ENCODE data around the gene PLLP.
"Not testable (repeated sequence)": the region's sequence is repeated elsewhere in the genome, so short reads cannot be mapped to it uniquely, and the experiment has no call there.

PLLP gene

DNA sequence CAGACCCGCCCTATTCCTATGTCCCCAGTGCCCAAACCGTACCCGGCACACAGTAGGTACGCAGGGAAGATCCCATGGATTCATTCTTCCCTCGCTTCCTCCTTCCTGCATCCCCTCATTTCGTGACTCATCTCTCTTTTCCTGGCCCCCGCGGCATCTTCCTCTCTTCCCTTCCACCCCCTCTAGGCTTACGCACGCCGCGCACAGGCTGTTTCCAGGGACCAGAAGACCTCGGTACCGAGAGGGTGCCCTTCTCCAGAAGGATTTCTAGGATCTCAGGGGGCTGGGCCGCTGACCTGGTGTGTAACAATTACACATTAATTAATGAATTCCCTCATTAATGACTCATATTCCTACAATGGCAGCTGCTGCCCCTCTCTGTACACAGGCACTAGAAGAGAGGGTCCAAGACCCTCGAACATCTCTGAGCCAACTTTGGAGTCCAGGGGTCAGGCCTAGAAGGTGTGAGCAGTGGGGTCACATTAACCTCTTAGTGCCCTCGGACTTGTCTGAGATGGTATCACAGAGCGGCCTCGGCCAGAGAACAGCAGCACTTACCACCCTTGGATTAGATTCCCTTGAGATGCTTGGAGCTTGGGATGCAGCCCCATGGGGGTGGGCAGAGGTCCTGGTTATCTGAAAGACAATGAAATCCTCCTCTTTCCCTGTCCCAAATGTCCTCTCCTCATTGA is 16.8 kb upstream of the PLLP start:
- DNase-seq = no peak

GRCh38 chr16:57300387-57301125 is 16.1 kb upstream of the PLLP start:
- peak; percentile 68 for DNase-seq

DNA sequence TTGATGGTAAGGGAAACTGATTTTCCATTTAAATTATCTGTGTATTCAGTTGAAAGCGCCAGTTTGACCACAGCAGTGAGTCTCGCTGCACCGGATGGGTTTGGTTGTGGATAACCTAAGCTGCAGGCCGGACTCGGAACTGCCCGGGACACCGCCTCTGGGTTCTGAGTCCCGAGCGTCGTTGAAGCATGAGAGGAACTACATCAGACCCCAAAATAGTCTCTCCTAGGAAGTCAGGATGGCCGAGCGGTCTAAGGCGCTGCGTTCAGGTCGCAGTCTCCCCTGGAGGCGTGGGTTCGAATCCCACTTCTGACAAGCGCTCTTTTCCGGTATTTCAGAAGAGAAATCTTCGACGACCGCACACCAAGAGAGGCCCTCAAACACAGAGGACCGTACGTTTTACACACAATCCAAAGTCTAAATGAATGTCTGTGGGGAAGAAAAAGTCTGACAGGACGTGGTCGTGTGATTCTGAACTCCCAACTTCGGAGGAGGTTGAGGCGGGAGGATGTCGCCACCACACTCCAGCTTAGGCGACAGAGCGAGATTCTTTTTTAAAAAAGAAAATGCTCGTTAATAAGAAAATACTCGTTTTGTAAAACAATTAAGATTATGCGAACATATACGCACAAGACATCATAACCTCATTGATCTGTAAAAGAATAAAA is 15.4 kb upstream of the PLLP start:
- DNase-seq = peak; percentile 38

DNA sequence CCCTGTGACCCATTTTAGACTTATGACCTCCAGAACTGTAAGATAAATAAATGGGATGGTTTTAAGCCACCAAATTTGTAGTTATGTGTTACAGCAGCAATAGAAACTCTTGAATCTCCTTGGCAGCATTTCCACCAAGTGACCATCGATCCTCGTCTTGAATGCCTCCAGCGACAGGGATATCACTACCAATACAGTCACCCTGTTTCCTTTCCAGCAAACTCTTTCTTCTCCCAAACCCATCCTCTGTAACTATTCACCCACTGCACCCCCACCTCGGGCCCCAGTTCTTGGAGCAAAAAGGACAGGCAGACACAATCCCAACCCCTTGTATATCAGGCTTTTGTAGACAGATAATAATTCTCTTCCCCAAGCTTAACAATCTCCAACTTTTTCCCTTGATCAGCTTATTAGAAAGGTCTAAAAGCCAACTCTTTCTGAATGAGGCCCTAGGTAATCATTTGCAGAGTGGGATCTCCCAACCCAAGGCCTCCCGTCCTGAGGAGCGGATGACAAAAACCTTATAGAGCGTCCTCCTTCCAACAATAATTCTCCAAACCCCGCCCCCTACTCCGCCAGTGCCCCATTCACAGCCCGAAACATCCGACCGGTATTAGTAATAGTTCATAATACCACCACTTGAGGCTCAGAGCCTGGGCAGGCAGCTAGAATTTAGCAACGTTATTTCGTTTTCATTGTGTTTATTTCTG is 14.7 kb upstream of the PLLP start:
- DNase-seq = no peak

DNA sequence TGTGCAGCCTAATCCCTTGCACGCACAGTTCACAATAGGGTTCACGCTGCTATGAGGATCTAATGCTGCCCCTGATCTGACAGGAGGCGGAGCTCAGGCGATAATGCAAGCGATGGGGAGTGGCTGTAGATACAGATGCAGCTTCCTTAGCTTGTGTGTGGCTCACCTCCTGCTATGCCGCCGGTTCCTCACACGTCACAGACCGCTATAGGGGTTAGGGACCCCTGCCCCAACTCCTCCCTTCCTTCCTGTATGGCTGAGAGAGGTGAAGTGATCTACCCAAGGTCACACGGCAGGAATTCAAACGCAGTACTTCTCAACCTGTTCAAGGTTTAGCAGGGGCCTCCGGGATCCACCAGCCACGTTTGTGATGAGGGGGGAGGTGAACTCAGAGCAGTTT is 13.4 kb upstream of the PLLP start:
- no peak for DNase-seq

DNA sequence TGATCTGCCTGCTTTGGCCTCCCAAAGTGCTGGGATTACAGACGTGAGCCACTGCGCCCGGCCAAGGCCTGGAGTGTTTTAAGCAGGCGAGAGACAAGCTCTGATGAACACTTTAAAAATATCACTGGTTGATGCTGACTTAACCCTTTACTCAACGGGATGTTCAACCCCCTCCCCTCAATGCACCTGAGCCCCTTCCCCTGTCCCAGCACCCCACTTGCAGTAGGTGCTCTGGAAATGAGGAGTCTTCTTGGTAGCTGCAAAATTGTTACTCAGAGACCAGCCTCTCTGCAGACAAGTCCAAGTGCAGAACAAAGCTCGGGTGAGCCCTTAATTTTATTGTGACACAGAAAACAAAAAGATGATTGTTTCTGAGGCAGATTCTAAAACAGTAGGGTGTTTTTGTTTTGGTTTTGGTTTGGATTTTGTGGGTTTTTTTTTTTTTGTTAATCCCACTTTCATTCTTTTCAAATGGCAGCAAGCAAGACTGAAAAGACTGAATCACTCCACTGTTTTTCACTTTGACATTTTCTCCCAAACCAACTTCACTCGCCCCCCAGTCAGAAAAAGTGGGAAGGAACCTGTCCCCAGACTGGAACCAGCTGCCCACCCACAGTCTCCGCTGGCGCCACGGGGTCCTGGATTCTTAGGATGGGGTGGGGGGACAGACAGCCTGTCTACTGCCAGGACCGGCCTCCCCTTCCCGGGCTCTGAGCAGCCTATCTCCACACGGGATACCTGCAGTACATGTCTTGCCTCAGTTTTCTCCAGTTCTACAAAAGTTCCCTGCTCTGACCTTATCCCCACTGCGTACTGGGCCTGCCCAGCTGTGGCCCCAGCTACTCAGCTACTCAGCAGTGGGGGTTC is 5.2 kb upstream of the PLLP start:
- no peak for DNase-seq

- DNase-seq = no peak
These were observed 907 bp upstream of the PLLP start for GRCh38 chr16:57285379-57285778.

DNA sequence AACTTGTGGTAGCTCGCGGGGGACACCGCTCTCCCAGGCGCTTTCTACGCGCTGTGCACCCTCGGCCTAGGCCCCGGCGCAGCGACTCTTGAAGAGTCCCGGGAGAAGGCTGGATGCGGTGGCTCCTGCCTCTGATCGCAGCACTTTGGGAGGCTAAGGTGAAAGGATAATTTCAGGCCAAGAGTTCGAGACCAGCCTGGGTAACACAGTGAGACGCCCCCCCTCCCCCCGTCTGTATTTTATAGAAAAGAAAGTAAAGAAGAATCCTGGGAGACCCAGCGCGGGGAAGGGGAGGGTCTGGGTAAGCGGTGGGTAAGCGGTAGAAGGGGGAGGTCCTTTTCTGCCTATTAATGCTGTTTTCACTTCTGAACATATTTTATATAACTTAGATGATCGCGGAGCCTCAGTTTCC is 486 bp upstream of the PLLP start:
- no peak for DNase-seq

DNA sequence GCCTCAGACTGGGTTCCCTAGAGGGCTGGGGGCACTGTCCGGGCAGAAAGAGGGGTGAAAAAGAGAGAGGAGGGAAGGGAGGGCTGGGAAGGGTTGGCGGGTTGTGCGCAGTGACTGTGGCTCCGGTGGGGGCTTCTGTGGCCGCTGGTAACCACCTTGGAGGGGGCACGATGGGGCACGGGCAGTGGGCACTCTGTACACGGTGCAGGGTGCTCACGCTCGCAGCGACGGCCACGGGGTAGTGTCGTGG is 588 bp downstream of the PLLP start:
- no peak for DNase-seq

DNA sequence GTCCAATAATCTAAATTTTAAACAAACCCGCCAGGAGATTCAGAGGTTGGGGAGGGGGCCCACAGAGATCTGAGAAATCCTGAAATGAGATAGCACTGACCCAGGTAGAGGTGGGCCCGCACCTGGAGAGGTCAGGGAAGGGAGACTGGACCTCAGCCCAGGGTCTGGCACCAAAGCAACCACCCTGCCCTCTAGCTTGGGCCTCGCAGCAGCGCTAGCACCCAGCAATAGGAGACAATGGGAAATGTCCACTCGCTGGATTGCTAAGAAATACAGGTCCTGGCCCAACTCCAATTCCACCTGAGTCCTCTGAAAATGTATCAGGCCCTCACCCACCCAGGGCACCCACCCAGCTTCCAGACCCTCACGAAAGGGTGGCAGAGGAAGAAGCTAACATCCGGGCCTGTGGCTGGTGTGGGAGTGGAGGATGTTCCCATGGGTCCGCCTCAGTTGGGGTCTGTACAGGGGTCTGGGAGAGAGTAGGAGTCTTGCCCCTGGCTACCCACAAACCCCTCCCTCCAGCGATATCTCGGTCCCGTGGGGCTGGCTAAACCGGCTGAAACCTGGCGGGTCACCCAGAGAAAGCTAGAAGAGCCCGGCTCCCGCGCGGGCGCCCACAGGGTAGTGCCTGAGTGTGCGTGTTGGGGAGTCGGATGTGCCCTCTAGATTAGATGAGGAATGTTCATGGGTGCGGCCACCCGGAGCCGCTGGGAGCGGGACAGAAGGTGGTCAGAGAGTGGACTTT is 1.1 kb downstream of the PLLP start:
- DNase-seq = no peak

GRCh38 chr16:57282510-57283213 is 1.8 kb downstream of the PLLP start:
- no peak for DNase-seq

DNA sequence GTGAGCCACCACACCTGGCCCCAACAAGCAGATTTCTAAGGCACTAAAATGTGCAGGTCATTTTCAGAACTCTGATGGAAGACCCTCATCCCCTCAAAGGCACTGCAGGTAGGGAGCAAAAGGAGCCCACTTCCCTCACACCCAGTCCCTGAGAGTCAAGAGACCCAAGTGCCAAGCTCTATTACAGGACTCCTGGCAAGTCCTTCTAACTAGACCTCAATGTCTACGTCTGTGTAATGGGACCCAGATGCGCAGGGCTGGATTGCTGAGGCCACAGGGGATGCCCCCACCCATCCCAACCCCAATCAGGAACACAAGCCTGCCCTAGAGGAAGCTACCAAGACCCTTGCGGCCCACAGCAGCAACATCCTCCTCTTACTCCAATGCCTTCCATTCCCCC is 2.7 kb downstream of the PLLP start:
- DNase-seq = no peak

- no peak for DNase-seq
These were observed 4.5 kb downstream of the PLLP start for GRCh38 chr16:57279780-57280638.

GRCh38 chr16:57278494-57278893 is 6.0 kb downstream of the PLLP start:
- DNase-seq = no peak

DNA sequence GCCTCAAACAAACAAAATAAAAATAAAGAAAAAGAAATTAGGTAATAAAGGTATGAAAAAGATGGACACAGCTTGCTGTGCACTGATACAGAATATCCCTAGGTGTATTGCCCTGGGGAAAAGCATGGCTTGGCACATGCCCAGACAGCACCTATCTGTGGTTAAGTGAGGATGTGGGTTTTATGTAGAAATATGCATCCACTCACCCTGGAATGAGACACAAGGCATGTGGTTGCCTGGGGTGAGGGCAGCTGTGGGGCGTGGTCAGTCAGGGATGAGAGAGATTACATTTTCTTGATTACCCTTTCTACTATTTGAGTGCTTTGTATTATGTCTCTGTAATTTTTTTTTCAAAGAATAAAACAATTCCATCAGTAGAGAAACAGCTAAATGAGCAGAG is 6.9 kb downstream of the PLLP start:
- DNase-seq = peak; percentile 32

GRCh38 chr16:57276596-57276995 is 7.9 kb downstream of the PLLP start:
- no peak for DNase-seq

- DNase-seq = not testable (repeated sequence)
These were observed 8.5 kb downstream of the PLLP start for GRCh38 chr16:57275946-57276345.

GRCh38 chr16:57273826-57274225 is 10.6 kb downstream of the PLLP start:
- DNase-seq = no peak

GRCh38 chr16:57273359-57273758 is 11.1 kb downstream of the PLLP start:
- no peak for DNase-seq

DNA sequence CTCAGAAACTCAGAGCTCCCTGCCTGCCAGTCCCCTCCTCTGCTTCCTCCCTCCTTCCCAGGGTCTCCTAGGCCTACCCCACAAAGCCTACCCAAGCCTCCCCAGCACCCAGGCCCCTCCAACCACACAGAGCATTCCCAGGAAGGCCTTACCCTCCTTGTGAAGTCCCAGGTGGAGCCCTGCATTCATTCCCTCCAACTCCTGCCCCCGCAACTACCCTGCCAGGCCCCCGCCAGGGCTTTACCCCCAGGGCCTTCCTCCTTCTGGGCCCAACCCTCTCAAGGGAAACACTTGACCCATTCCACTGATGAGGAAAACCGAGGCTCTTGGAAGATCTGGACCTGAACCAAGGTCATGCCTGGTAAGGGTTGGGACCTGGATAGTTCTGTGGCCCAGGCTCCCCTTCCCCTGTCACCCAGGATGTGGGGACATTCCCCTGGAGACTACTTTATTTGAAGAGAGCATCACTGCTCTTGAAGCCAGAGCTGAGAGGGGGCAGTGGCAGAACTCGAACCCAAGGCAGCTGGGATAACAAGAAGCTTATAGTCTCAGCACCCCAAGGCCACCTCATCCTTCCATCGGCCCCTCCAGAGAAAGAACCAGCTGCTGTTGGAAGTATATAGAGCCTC is 12.5 kb downstream of the PLLP start:
- DNase-seq = no peak

Data from NCI-H2029 treated with DMSO at 0.1 percent for 48 hours (cell line).